Smooth muscle cell of the brain vasculature (primary cell): ENCODE data around the gene SPTY2D1.

Experiments
- DNase-seq: peaks from one replicate; pipeline ENCODE4 v3.0.0-alpha.2; 2012; ENCODE audit warnings: low read depth, low spot score

Gene SPTY2D1

GRCh38 chr11:18564149-18564548, 70.0 kb downstream of the SPTY2D1 start:
- no peak for DNase-seq

GRCh38 chr11:18563090-18563730, 70.9 kb downstream of the SPTY2D1 start:
- DNase-seq: no peak
